NCI-H2196 (cell line): ENCODE data around the gene NLGN1.
"Not testable (repeated sequence)": the region's sequence is repeated elsewhere in the genome, so short reads cannot be mapped to it uniquely, and the experiment has no call there.

Source experiments
- DNase-seq: peaks from one replicate; lab custom pipeline; 2025; ENCODE audit not compliant: unreplicated experiment; lab: John Stamatoyannopoulos, UW

Gene NLGN1

DNA sequence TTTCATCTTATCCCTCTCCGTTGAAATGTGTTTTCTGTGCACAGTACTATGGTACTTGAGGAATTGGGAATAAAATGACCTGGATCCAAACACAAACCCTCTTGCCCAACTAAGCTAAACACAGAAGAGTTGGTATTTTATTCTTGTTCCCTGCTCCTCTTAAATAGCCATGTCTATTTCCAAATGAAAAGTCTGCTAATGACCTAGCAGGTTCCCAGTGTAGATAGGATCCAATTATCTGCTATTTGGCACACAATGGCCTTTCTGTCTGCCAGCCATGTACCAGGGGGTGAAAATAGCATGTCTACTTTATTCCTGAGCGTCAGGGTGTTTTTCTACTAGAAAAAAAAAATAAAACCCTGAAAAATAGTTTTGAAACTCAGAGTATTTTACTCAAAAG is 804.6 kb downstream of the NLGN1 start:
- no peak for DNase-seq

DNA sequence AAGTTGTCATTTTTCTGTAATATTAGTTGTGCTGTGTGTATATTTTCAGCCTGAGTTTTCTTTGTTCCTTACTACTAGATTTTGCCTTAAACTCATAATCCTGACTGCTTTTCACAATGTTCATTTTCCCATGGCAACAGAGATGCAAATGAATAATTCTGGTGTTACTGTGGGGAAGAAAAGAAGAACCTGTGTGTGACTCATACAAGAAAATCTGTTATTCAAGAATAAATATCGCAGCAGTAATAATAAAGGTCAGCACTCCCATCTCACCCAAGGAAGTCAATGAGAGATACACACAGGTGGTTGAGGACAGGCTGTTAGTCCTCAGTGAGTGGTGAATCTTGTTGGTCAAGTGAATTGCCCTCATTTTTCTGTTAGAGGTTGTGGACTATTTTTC is 805.0 kb downstream of the NLGN1 start:
- DNase-seq: no peak

GRCh38 chr3:174204765-174205164 is 807.2 kb downstream of the NLGN1 start:
- DNase-seq: no peak

GRCh38 chr3:174206607-174207192 is 809.2 kb downstream of the NLGN1 start:
- DNase-seq: no peak

DNA sequence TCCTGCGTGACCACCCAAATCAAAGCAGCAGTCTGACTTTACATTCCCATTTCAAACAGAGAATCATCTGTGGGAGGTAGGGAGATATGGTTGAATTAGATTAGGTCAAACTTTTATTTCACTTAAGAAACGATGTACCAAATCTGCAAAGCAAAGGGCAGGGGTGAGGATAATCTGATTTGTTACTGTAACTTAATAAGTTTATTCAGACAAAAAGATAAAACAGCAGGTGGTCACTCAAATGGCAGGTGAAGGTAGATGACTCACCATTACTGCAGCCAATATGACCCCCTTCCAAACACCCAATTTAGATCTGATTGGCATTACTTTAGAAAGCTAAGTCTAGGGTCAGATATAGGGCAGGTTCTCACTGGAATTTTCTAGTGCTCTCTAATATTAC is 810.6 kb downstream of the NLGN1 start:
- DNase-seq: peak; percentile 17

- DNase-seq: not testable (repeated sequence)
Measured at GRCh38 chr3:174211896-174212295, 814.4 kb downstream of the NLGN1 start.

GRCh38 chr3:174215456-174215855 is 817.9 kb downstream of the NLGN1 start:
- DNase-seq: no peak

DNA sequence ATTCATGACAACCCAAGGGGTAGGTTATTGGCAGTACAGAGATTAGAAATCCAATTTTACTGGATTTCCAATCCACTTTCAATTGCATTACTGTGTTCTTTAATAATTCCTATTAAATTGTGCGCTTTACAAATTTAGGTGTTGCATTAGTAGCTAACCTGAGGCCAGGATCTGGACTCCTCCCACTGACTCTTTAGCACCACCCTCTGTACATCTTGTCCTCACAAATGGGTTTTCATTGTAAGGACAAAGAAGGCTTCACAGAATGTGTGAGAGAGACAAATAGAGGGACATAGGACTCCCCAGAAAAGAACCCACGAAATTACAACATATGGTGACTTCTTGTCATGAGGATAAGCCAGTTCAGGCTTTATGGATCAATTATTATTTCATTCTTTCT is 818.5 kb downstream of the NLGN1 start:
- DNase-seq: no peak

GRCh38 chr3:174216946-174217718 is 819.6 kb downstream of the NLGN1 start:
- DNase-seq: no peak

DNA sequence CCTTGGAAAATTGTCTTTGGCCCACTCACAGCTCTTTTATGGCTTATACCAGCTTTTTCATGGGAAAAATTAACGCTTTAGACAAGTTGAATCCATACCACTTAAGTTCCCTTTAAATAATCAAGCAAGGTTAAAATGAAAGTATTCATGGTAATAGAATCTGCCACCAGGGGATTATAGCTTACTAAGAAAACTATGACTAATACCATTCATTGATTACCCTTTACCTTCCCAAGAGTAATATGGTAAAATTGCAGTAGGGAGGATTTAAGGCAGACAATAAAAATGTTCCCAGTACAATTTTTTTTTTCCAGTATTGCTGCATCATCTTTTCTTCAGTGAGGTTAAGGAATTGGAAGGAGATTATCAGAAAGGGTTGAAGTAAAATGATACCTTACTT is 820.5 kb downstream of the NLGN1 start:
- DNase-seq: no peak

- no peak for DNase-seq
Measured at GRCh38 chr3:174219738-174220137, 822.2 kb downstream of the NLGN1 start.

- DNase-seq: no peak
Measured at GRCh38 chr3:174220775-174221554, 823.4 kb downstream of the NLGN1 start.

- DNase-seq: no peak
Measured at GRCh38 chr3:174223042-174223441, 825.5 kb downstream of the NLGN1 start.

DNA sequence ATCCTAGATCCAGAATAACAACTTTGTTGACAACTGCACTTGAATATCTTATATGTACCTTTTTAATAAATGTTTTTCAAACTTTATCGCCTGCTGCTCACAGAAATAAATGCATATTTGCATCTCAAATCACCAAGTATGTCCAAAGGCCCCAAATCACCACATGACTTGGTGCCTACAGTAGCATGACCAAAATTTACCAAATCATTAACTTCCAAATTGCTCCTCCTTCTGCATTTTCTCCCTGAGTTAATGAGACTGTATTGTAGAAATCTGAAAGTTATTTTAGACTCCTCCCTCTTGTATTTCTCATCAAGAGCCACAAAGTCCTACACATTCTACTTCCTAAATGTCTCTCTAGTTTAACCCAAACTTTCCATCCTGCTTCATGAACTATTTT is 826.1 kb downstream of the NLGN1 start:
- no peak for DNase-seq

- no peak for DNase-seq
Measured at GRCh38 chr3:174229916-174230315, 832.4 kb downstream of the NLGN1 start.

DNA sequence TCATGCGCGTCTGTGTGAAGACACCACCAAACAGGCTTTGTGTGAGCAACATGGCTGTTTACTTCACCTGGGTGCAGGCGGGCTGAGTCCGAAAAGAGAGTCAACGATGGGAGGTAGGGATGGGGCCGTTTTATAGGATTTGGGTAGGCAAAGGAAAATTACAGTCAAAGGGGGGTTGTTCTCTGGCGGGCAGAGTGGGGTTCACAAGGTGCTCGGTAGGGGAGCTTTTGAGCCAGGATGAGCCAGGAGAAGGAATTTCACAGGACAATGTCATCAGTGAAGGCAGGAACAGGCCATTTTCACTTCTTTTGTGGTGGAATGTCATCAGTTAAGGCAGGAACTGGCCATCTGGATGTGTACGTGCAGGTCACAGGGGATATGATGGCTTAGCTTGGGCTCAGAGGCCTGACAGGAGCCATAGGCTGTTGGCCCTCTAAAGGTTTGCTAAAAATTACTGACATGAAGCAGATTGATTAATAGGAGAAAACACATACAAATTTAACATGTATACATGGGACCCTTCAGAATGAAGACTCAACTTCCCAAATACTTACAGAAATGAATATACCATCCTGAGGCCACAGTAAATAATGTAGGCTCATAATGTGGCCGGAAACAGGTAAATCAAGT is 834.6 kb downstream of the NLGN1 start:
- DNase-seq: not testable (repeated sequence)

DNA sequence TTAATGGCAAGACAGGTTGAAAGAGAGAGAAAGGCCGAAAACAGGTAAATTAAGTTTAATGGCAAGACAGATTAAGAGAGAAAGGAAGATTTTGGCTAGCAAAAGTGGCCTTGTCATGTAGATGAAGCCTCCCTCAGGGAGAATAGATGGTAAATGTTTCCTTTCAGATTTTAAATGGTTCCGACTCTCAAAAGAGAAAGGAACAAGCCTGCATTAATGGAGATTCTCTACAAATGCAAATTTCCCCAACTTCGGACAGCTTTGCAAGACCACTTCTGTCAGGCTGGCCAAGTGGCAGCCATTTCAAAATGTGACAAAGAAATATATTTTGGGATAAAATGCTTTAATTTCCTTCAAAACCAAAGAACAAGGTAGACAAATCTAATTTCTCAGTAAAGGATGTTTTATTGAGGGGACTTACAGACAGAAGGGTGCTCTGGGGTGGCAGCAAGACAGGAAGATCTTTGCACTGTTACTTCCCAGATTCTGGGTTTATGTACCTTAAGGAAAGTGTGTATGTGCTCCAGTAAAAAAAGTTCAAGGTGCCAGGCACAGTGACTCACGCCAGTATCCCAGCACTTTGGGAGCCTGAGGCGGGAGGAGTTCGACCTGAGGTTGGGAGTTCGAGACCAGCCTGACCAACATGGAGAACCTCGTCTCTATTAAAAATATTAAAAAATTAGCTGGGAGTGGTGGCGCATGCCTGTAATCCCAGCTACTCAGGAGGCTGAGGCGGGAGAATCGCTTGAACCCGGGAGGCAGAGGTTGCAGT is 835.3 kb downstream of the NLGN1 start:
- DNase-seq: no peak

- DNase-seq: no peak
Measured at GRCh38 chr3:174233511-174233910, 836.0 kb downstream of the NLGN1 start.

DNA sequence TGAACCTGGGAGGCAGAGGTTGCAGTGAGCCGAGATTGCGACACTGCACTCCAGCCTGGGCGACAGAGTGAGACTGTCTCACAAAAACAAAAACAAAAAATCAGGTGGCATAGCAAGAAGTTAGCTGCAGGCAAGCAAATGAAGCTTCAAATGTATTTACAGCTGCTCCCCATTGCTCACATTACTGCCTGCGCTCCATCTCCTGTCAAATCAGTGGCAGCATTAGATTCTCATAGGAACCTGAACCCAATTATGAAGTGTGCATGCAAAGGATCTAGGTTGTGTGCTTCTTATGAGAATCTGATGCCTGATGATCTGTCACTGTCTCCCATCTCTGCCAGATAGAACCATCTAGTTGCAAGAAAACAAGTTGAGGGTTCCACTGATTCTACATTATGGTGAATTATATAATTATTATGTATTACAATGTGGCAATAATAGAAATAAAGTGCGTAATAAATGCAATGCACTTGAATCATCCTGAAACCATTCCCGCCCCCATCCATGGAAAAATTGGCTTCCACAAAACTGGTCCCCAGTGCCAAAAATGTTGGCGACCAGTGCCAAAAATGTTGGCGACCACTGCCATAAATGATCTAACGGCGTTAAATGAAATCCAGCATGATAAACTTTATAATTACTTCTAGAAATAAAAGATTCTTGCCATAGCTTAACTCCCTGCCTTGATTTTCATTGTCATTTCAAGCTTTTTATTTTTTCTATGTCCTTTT is 844.9 kb downstream of the NLGN1 start:
- no peak for DNase-seq

GRCh38 chr3:174243171-174243570 is 845.6 kb downstream of the NLGN1 start:
- no peak for DNase-seq
